GM19438 (cell line): Measurements from ENCODE around the gene CHCHD4.

Source experiments
- ATAC-seq: cut with Tn5 transposase; IDR thresholded peaks from one replicate; pipeline ENCODE4 v1.9.1; 2021; ENCODE audit warnings: low read depth; ENCODE audit not compliant: unreplicated experiment

Gene CHCHD4

DNA sequence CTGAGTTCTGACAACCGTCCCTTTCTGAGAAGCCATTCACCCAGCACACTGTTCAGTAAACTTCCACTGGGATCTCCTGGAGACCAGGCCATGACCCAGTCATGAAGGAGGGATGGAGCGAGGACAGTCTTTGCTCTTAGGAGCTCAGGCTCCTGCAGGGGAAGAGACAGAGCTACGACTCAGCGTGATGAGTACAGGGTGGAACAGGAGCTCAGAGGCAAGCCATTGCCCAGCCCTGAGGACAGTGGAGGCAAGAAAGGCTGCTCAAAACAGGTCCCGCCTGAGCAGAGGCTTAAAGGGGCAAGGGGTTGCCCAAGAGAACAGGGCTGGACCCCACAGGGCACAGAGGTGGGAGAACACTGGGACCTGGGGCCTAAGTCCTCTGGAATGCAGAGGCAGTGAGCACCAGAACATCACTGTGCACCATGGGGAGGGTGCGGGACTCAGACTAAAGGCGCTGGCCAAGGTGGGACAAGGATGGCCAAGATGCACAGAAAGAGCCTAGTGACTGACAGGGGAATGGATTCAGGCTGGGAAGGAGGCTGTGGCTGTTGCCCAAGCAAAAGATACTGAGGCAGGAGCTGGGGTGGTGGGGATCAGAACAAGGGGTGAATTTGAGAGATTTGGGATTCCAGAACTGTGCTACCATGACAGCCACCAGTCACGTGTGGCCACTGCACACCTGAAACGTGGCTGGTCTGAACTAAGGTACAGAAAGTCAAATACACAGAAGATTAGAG, 26.0 kb upstream of the CHCHD4 start:
- ATAC-seq = no peak

DNA sequence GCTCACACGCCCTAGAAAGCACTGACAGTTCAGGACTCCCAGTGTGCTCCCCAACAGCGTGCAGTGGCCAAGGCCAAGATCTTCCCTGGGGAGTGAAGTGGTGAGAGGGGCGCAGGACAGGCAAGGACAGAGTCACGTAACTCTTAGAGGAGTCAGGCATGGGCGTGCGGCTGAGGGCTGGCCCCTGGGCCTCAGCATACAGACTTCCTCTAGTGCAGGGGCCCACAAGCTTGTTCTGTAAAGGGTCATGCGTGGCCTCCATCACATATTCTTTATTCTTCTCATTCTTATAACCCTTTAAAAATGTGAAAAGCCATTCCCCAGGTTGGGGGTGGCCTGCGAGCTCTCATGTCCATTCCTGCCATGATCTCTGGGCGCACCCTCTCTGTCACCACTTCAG, 25.4 kb upstream of the CHCHD4 start:
- no peak for ATAC-seq

GRCh38 chr3:14148041-14148985, 23.6 kb upstream of the CHCHD4 start:
- ATAC-seq = no peak

DNA sequence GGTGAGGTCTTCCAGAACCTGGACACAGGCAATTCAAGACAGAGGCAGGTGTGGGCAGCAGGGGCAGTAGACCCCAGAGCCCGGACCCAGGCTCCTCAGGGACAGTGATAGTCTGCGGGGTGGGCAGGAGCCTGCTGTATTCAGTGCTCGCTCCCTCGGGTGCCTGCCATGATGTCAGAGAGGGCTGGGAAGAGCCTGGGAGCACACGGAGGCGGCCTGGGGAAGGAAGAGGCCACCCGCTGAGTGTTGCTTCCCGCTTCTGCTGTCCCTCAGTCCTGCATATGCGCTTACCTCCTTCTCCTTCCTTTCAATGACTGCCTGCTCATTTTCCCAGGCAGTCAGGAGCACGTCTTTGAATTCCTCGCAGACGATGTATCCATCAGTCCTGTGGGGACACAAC, 22.9 kb upstream of the CHCHD4 start:
- no peak for ATAC-seq

DNA sequence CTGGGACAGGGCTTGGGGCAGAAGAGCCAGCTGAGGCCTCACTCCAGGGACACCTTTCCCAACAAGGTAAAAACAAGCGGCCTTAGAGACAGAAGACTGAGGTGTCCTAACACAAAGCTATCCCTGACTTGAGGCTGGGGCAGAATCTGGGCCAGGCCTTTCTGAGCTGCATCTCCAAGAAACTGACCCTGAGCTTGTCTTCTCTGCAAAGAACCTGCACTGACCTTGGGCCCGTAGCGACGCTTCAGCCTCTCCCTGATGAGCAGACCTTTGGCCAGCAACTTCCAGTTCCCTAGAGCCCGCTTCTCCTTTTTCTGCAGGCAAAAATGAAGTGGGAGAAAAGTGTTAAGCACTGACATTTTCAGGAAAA, 22.4 kb upstream of the CHCHD4 start:
- no peak for ATAC-seq

- ATAC-seq = no peak
These were observed 21.9 kb upstream of the CHCHD4 start for GRCh38 chr3:14146381-14147065.

DNA sequence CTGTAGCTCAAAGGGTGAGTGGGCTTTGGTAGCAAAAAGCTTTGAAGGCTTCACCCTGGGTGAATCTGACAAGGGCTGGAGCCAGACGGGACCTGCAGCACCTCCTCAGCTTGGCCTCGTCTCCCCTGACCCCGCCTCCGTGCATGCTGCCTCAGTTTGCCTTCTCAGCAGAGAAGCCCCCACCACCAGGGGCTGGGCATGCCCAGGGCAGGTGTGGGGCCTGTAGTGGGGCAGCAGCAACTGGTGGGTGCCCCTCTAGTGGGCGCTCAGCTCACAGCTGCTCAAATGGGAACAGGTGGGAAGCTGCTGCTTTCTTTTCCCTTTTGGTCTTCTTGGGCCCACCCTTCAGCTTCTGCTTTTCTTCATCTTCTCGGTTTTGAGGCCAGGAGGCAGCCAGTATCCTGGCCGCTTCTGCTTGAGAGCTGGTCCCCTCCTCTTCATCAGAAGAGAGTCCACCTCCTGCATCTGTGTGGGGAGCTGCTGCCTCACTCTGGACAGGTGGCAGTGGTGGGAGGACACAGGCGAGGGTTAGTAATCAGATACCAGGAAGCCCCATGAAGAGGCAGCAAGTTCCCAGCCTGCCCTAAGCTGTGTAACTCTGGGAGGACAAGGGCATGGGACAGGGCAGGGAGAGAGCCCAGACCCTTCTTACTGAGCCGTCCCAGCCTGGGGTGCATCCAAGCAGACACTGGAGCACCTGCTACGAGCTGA, 21.2 kb upstream of the CHCHD4 start:
- no peak for ATAC-seq

DNA sequence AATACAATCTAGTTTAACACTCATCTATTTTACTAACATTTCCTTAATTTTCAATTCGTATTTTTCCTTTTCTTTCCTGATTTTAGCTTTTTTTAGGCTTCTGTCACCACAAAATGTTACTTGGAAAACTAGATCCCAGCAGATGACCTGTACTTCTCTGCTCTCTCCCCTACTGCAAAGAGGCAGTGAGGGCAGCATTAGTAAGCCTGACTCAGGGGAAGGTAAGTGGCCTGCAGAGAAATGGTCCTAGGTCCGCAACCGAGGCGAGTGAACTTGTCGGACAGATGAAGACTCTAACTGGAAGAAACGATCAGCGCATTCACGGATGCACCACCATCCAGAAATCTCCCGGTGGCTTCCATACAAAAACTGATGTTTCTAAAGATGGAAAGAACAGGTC, 20.6 kb upstream of the CHCHD4 start:
- no peak for ATAC-seq

- ATAC-seq = peak; percentile 80
These were observed 19.9 kb upstream of the CHCHD4 start for GRCh38 chr3:14144423-14145075.

GRCh38 chr3:14143271-14144225, 18.9 kb upstream of the CHCHD4 start:
- no peak for ATAC-seq

GRCh38 chr3:14142567-14143270, 18.0 kb upstream of the CHCHD4 start:
- no peak for ATAC-seq

DNA sequence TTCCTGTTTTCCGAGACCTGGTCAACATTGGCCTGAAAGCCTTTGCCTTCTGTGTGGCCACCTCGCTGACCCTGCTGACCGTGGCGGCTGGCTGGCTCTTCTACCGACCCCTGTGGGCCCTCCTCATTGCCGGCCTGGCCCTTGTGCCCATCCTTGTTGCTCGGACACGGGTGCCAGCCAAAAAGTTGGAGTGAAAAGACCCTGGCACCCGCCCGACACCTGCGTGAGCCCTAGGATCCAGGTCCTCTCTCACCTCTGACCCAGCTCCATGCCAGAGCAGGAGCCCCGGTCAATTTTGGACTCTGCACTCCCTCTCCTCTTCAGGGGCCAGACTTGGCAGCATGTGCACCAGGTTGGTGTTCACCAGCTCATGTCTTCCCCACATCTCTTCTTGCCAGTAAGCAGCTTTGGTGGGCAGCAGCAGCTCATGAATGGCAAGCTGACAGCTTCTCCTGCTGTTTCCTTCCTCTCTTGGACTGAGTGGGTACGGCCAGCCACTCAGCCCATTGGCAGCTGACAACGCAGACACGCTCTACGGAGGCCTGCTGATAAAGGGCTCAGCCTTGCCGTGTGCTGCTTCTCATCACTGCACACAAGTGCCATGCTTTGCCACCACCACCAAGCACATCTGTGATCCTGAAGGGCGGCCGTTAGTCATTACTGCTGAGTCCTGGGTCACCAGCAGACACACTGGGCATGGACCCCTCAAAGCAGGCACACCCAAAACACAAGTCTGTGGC, 17.1 kb upstream of the CHCHD4 start:
- no peak for ATAC-seq

- ATAC-seq = no peak
These were observed 16.5 kb upstream of the CHCHD4 start for GRCh38 chr3:14141144-14141543.

- ATAC-seq = no peak
These were observed 16.0 kb upstream of the CHCHD4 start for GRCh38 chr3:14140668-14141067.

DNA sequence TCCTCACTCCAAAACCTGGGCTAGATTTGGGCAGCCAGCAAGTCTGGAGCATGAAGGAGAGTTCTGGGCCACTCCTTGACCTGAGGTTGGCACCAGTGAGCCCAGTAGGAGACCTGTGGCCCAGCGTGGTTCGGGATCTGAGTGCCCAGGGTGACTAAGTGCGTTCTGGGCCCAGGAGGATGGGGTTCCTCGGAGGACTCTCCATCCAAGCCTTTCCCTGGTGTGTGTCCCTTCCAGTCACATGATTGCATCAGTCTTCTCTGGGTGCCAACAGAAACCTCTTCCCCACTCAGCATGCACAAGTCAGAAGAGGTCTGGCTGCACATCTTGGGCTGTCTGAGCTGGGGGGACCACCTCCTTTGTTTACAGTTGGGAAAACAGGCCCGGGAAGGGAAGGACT, 15.1 kb upstream of the CHCHD4 start:
- no peak for ATAC-seq

DNA sequence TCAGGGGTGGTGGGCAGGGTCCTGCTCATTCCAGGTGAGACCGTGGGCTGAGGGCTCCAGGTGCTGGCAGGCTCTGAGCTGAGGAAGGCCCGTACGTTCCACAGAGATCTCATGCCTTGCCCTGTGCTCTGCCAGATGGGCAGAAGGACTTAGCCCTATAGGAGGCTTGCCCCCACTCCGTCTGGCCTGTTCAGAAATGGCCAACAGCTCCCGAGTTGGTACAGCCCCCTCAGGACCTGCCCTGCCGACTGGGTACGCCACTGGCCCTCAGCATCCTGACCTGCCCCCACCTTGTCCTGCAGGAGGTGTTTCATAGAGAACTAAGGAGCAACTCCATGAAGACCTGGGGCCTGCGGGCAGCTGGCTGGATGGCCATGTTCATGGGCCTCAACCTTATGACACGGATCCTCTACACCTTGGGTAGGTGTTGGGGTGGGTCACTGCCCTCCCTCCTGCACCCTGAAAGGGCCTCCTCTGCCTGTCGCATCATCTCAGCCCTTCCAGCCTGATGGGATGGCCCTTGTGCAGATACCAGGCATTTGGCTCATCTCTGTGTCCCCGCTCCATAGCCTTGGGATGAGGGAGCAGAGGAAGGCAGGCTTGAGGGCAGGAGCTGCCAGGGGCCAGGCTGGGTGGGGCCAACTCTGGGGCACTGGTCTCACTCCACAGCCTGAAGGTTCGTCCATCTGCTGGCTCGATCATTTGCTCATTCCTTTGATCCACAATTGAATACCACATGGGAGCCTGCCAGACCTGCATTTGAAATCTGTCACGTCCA, 14.4 kb upstream of the CHCHD4 start:
- ATAC-seq = no peak
